Measurements from ENCODE around the gene USP46. TPM values are rescaled to one million over a fixed set of nuclear protein-coding genes. Genes with fewer than 3 reads are reported as not detected.

The USP46 gene
- polyA plus RNA-seq, 1 donor from 2014 or later = 3.5 TPM

DNA sequence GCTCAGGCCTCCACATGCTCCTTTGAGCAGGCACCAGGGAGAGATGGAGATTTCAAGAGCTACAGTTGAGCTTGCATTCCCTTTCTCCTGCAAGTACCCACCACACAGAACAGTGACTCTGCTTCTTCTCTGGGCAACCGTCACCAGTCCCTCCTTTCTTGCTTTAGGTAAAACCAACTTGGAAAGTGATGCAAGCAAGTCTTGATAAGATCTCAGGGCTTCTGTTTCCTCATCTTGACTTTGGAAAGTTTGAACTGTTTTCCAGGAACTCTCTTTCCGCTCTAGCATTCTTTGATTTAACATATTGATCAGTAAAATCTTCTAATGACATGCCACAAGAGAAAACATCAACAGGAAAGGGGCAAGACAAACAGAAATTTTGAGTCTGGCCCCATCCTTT lies 73.7 kb downstream of the USP46 start:
- H3K4me1 Mint-ChIP-seq = no peaks in the 10 kb centered on the region
- H3K9me3 Mint-ChIP-seq = peaks cover 0 to 1% (median 0%) of the 10 kb centered on the region in 3 donors
- peaks cover 3% of the 10 kb centered on the region for H3K36me3 Mint-ChIP-seq
- no peak overlapping the region for H3K27ac Mint-ChIP-seq
- no peaks in the 10 kb centered on the region for H3K27me3 Mint-ChIP-seq
- no peak overlapping the region for H3K4me3 Mint-ChIP-seq

DNA sequence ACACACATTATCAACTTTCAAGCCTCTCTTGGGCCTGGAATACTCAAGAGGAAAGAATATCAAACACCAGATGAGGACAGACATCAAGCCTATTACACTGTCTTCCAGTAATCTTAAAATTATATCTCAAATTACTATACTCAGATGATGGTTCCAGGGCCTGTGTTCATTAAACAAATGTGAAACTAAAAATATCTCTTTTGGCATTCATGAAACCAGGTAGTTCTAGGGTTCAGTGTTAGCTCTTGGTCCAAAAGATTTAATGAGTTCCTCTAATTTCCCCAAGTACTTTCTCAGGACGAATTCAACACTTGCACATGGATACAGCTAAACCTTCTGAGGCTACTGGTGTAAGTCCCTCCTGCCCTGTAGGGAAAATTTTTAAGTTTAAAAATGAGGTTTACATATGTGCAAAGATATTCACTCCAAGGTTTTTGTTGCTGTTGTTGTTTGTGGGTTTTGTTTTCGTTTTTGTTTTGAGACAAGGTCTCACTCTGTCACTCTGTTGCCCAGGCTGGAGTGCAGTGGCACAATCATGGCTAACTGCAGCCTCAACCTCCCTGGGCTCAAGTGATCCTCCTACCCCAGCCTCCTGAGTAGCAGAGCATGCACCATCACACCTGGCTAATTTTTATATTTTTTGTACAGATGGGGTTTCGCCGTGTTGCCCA lies 79.4 kb downstream of the USP46 start:
- Mint-ChIP-seq H3K4me1 (peaks cover 0 to 2% (median 0%) of the 10 kb centered on the region in 3 donors), H3K9me3 (peaks cover 0 to 3% (median 0%) of the 10 kb centered on the region in 3 donors), H3K36me3 (peaks cover 2% of the 10 kb centered on the region), H3K27ac (no peak overlapping the region), H3K4me3 (no peak overlapping the region), H3K27me3 (peaks cover 2% of the 10 kb centered on the region)

DNA sequence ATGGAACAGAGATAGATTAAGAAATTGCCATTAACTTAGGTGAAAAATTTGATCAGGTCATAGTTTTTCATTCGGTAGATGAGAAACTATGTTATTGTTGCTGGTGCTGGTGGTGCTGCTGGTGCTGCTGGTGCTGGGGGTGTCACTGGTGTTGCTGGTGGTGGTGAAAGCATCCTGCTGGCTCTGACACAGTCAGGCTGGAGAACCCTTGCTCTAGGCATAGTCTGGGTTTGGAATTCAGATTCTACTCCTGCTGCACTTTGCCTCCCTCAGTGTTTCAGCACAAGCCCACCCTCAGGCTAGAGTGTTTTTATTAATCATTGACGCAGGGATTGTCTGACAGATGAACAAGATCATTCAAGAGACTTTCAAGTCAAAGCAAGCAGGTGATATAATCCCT lies 80.2 kb downstream of the USP46 start:
- H3K27me3 Mint-ChIP-seq = peaks cover 2% of the 10 kb centered on the region
- H3K9me3 Mint-ChIP-seq = peaks cover 0 to 2% (median 0%) of the 10 kb centered on the region in 3 donors
- peaks cover 0 to 2% (median 0%) of the 10 kb centered on the region in 3 donors for H3K4me1 Mint-ChIP-seq
- no peak overlapping the region for H3K27ac Mint-ChIP-seq
- peaks cover 2% of the 10 kb centered on the region for H3K36me3 Mint-ChIP-seq
- no peak overlapping the region for H3K4me3 Mint-ChIP-seq

DNA sequence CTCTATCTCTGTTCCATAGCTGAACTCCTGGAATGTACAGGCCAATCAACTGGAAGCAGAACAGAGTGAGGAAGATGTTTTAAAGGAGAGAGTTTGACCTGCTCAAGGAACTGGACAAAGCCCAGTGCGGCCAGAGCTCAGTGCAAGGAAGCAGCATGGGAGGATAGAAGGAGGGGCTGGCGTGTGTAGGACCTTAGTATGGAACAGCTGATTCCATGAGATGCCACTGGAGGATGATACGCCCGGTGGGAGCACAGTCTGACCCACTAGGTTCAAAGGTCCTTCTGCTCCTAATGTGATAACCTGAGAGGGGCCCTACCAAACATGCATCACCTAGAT lies 81.5 kb downstream of the USP46 start:
- Mint-ChIP-seq H3K9me3 (peaks cover 0 to 2% (median 0%) of the 10 kb centered on the region in 3 donors), H3K4me3 (no peak overlapping the region), H3K27me3 (peaks cover 2% of the 10 kb centered on the region)

DNA sequence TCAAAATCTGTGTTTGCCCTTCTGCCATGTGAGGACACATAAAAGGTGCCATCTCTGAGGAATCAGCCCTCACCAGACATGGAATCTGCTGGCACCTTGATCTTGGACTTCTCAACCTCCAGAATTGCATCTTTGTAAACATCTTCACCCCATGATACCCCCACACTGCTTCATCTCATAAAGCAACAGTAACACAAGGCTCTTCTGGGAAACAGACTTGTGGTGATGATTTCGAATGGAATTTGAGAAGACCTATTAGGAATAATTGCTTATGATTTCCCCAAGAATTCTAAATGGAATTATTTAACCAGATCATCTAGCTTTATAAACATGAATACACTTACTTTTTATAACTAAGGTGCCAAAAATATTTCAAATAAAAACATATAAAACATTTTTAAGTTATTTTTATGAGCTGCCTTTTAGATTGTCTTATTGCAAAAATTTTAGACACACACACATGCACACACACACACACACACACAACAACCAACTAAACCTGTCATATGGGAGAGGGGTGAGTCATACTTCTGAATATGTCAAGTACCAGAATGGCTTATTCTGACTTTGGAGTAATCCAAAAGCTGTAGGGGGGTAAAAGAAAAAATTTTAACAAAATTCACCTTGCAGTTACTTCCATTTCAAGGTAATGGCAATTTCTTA lies 82.0 kb downstream of the USP46 start:
- no peak overlapping the region for H3K27ac Mint-ChIP-seq
- no peak overlapping the region for H3K4me3 Mint-ChIP-seq
- no peaks in the 10 kb centered on the region for H3K36me3 Mint-ChIP-seq
- peaks cover 0 to 2% (median 0%) of the 10 kb centered on the region in 3 donors for H3K9me3 Mint-ChIP-seq
- H3K27me3 Mint-ChIP-seq = peaks cover 2% of the 10 kb centered on the region
- peaks cover 0 to 2% (median 0%) of the 10 kb centered on the region in 3 donors for H3K4me1 Mint-ChIP-seq

More for the DNA sequence above, 81.5 kb downstream of the USP46 start:
- H3K4me1 Mint-ChIP-seq = peaks cover 0 to 2% (median 0%) of the 10 kb centered on the region in 3 donors
- no peaks in the 10 kb centered on the region for H3K36me3 Mint-ChIP-seq
- no peak overlapping the region for H3K27ac Mint-ChIP-seq

DNA sequence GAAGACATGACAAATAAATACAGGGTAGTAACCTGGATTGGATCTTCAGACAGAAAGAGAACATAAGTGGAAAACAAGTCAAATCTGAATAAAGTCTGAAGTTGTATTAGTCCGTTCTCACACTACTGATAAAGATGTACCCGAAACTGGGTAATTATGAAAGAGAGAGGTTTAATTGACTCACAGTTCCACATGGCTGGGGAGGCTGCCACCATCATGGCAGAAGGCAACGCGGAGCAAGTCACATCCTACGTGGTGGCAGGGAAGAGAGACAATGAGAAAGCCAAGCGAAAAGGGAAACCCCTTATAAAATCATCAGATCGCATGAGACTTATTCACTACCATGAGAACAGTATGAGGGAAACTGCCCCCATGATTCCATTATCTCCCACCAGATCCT lies 82.8 kb downstream of the USP46 start:
- Mint-ChIP-seq H3K27ac (no peak overlapping the region), H3K36me3 (no peaks in the 10 kb centered on the region), H3K27me3 (peaks cover 2% of the 10 kb centered on the region), H3K4me1 (peaks cover 0 to 2% (median 0%) of the 10 kb centered on the region in 3 donors), H3K9me3 (peaks cover 0 to 2% (median 0%) of the 10 kb centered on the region in 3 donors), H3K4me3 (no peak overlapping the region)

DNA sequence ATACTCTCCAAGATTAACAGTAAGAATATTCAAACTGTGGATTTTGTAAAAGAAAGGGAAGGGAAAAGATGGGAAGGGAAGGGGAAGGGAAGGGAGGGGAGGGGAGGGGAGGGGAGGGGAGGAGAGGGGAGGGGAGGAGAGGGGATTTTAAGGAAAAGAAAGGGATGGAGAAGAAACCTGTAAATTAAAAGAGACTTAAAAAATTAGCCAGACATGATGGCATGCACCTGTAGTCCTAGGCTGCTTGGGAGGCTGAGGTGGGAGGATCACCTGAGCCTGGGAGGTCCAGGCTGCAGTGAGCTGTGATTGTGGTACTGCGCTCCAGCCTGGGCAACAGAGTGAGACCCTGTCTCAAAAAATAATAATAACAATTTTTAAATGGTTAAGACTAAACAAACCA lies 83.7 kb downstream of the USP46 start:
- H3K4me3 Mint-ChIP-seq = no peak overlapping the region
- H3K9me3 Mint-ChIP-seq = peaks cover 0 to 2% (median 0%) of the 10 kb centered on the region in 3 donors
- peaks cover 0 to 2% (median 0%) of the 10 kb centered on the region in 3 donors for H3K4me1 Mint-ChIP-seq
- H3K27ac Mint-ChIP-seq = no peak overlapping the region
- H3K36me3 Mint-ChIP-seq = no peaks in the 10 kb centered on the region
- H3K27me3 Mint-ChIP-seq = peaks cover 2% of the 10 kb centered on the region

DNA sequence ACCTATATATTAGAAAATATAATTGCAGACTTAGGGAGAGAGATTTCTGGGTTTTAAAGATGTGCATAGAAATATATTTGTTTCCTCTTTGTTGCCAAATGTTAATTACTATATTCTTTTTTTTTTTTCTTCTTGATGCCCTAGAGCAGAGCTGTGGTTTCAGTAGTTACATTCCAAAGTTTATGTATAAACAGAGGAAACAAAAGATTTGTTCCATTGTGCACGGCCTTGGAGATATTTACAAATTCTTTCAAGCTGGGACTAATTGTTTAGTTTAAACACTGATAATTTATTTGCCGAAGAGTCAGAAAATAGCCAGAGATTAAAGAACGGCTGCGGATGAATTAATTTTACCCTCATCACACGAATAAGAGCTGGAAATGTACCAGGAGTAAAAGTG lies 85.1 kb downstream of the USP46 start:
- Mint-ChIP-seq H3K9me3 (peaks cover 0 to 2% (median 0%) of the 10 kb centered on the region in 3 donors), H3K4me3 (no peak overlapping the region), H3K4me1 (peaks cover 0 to 2% (median 0%) of the 10 kb centered on the region in 3 donors)

DNA sequence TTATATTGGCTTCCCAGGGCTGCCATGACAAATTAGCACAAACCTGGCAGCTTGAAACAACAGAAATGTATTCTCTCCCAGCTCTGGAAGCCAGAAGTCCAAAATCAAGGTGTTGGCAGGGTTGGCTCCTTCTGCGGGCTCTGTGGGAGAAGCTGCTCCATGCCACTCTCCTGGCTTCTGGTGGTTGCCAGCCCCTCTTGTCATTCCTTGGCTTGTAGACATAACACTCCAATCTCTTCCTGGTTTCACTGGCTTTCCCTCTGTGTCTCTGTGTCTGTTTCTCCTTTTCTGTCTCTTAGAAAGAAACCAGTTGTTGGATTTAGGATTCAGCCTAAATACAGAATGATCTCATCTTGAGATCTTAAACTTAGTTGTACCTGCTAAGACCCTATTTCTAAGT lies 85.5 kb downstream of the USP46 start:
- Mint-ChIP-seq H3K36me3 (peaks cover 1% of the 10 kb centered on the region), H3K27me3 (peaks cover 8% of the 10 kb centered on the region), H3K9me3 (peaks cover 0 to 2% (median 0%) of the 10 kb centered on the region in 3 donors), H3K4me1 (peaks cover 0 to 2% (median 0%) of the 10 kb centered on the region in 3 donors), H3K27ac (no peak overlapping the region), H3K4me3 (no peak overlapping the region)

More for the DNA sequence above, 85.1 kb downstream of the USP46 start:
- H3K36me3 Mint-ChIP-seq = peaks cover 1% of the 10 kb centered on the region
- peaks cover 6% of the 10 kb centered on the region for H3K27me3 Mint-ChIP-seq
- H3K27ac Mint-ChIP-seq = no peak overlapping the region

DNA sequence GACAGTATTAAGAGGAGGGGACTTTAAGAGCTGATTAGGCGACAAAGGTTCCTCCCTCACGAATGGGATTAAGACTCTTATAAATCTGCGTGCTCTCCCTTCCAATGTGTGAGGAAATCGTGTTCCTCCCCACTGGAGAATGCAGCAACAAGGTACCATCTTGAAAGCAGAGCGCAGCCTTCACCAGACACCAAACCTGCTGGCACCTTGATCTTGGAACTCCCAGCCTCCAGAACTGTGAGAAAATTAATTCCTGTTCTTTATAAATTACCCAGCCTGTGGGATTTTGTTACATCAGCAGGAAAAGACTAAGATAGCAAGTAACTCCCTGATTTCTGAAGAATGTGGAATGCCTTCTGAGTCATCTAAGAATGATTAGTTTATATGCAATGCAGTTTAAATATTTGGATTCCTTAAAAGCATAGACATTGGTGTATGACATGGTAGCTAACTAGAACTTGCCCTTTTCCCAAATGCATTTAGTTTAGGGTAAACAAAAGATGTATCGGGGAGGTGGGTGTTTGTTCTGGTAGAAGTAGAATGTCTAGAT lies 86.1 kb downstream of the USP46 start:
- H3K27me3 Mint-ChIP-seq = peaks cover 8% of the 10 kb centered on the region
- H3K4me3 Mint-ChIP-seq = no peak overlapping the region
- peaks cover 1% of the 10 kb centered on the region for H3K36me3 Mint-ChIP-seq
- no peaks in the 10 kb centered on the region for H3K9me3 Mint-ChIP-seq
- peaks cover 0 to 2% (median 0%) of the 10 kb centered on the region in 3 donors for H3K4me1 Mint-ChIP-seq
- H3K27ac Mint-ChIP-seq = no peak overlapping the region

DNA sequence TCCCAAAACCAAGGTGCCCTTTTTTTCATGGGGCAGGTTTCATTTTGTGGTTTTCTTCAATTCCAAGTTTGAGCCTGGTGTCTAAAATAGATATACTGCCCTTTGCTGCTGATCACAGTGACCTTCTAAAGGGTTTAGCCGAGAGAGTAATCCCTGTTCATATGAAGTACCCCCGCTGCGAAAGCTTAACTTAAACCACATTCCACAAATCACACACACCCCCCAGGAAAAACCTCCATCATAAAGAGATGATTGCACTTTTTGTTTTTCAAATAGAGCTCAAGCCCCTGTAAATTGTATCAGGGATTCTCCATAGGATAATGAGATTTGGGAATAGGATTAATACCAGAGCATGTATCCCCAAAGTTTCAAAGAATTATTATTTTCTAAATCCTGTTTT lies 90.8 kb downstream of the USP46 start:
- H3K36me3 Mint-ChIP-seq = peaks cover 1% of the 10 kb centered on the region
- H3K27ac Mint-ChIP-seq = no peak overlapping the region
- no peak overlapping the region for H3K4me3 Mint-ChIP-seq
- peaks cover 9% of the 10 kb centered on the region for H3K27me3 Mint-ChIP-seq
- H3K9me3 Mint-ChIP-seq = no peaks in the 10 kb centered on the region
- H3K4me1 Mint-ChIP-seq = no peaks in the 10 kb centered on the region

DNA sequence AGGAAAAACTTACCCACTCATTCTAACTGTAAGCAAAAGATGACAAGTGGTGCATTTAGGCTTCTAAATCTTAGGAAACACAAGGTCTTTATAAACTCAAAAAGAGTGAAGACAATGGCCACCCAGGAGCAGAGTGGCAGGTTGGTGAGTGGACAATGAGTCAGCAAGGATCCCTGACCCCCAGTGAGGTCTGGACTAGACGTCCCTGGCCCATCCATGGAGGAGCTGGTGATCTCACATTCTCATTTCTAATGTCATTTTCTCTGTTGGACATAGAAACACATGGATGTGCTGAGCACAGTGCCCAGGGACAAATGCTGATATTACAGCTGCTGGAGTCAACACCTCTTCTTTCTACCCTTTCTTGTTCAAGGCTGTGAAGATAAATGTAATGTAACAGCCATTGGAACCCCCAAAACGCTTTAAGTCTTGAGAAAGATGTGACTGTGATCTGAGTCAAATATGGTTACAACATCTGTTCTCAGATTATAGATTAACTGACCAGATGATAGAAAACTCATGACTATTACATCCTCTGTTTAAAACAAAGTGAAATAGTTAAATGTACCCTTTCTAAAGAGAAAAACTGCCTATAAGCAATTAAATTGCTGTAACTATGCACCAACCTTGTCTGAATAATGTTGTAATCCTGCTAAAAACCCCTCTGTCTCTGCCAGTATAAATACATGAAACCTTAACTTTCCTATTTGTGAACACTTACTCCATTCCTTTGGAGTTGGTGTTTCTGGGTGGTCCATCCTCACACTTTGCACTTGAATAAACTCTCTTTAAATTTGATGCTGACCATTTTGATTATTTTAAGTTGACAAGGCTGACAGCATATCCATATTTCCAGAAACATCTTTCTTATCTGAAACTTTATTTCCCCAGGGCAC lies 92.7 kb downstream of the USP46 start:
- H3K4me1 Mint-ChIP-seq = no peaks in the 10 kb centered on the region

DNA sequence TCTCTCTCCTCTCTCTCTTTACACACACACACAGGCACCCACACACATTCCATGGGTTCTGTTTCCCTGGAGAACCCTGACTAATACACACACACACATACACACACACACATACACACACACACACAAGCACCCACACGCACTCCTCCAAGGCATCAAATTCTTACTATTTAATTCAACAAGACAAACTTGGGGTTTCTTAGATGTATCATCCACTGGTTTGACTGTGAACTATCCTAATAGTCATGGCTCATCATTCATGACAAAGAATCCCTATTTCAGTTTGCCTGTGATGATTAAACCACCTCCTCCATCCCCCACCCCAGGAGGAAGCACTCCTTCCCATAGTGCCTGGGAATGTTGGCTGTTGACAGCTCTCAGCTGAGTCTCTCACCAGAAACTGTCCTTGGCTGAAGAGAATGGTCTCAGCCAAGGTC lies 98.2 kb downstream of the USP46 start:
- no peak overlapping the region for H3K27ac Mint-ChIP-seq
- H3K36me3 Mint-ChIP-seq = no peaks in the 10 kb centered on the region
- H3K4me1 Mint-ChIP-seq = no peaks in the 10 kb centered on the region
- H3K27me3 Mint-ChIP-seq = peaks cover 14% of the 10 kb centered on the region
- no peaks in the 10 kb centered on the region for H3K9me3 Mint-ChIP-seq
- peak overlapping the region in 1 of 4 donors; percentile 0 for H3K4me3 Mint-ChIP-seq

More for the DNA sequence above, 92.7 kb downstream of the USP46 start:
- H3K4me3 Mint-ChIP-seq = no peak overlapping the region
- H3K36me3 Mint-ChIP-seq = peaks cover 1% of the 10 kb centered on the region
- H3K27ac Mint-ChIP-seq = peak overlapping the region in 1 of 3 donors; percentile 44
- H3K27me3 Mint-ChIP-seq = peaks cover 14% of the 10 kb centered on the region
- H3K9me3 Mint-ChIP-seq = no peaks in the 10 kb centered on the region

DNA sequence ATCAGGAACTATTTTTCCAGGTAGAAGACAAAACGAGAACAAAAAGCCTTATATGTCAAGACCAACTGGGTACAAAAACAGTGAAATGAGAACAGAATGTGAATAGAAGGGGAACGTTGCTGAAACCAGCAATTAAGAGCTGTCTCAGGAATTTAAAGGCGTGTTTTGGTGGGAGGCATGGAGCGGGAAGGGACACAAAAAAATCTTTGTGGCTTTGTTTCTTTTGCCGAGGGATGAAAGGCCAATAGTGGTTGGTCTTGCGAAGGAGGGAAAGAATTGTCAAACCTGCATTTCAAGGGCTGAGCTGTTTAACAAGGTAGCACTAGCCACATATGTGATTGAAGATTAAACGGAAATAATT lies 103.8 kb downstream of the USP46 start:
- H3K27ac Mint-ChIP-seq = no peak overlapping the region
- H3K4me3 Mint-ChIP-seq = no peak overlapping the region
- H3K4me1 Mint-ChIP-seq = no peaks in the 10 kb centered on the region
- peaks cover 21% of the 10 kb centered on the region for H3K27me3 Mint-ChIP-seq
- no peaks in the 10 kb centered on the region for H3K9me3 Mint-ChIP-seq
- H3K36me3 Mint-ChIP-seq = no peaks in the 10 kb centered on the region
